Calu3 (cell line): ENCODE data around the gene ACACB. TPM values are rescaled to one million over a fixed set of nuclear protein-coding genes. Genes with fewer than 3 reads are reported as not detected.
"Not testable (repeated sequence)": the region's sequence is repeated elsewhere in the genome, so short reads cannot be mapped to it uniquely, and the experiment has no call there.

Experiments used
- BruUV-seq: library from RNA; stranded (reverse); fragments of 400-500 nt; replicated peaks from 2 replicates; lab custom pipeline; 2021; lab: Mats Ljungman, UMichigan
- CTCF ChIA-PET: fragments of 300-600 bp; sonication (Branson Sonifier 250); formaldehyde crosslinking; loops from one replicate; lab custom pipeline; 2022; ENCODE audit warnings: antibody characterized with exemption; lab: Charles Lee
- DNase-seq: peaks from one replicate; pipeline ENCODE4 v3.0.0; 2022
- H3K27ac Mint-ChIP-seq: one replicate; pipeline ENCODE4 v1.8.0; 2022; ENCODE audit warnings: mixed read lengths; ENCODE audit not compliant: unreplicated experiment
- H3K27me3 Mint-ChIP-seq: one replicate; pipeline ENCODE4 v1.8.0; 2022; ENCODE audit warnings: mixed read lengths; ENCODE audit not compliant: unreplicated experiment
- H3K36me3 Mint-ChIP-seq: one replicate; pipeline ENCODE4 v1.8.0; 2022; ENCODE audit warnings: mild to moderate bottlenecking, moderate library complexity, mixed read lengths; ENCODE audit not compliant: insufficient read depth, unreplicated experiment
- H3K4me1 Mint-ChIP-seq: one replicate; pipeline ENCODE4 v1.8.0; 2022; ENCODE audit warnings: mild to moderate bottlenecking, low read depth, mixed read lengths; ENCODE audit not compliant: unreplicated experiment
- H3K4me3 Mint-ChIP-seq: one replicate; pipeline ENCODE4 v1.8.0; 2022; ENCODE audit warnings: mild to moderate bottlenecking, low read depth, moderate library complexity, mixed read lengths; ENCODE audit not compliant: unreplicated experiment
- H3K9me3 Mint-ChIP-seq: one replicate; pipeline ENCODE4 v1.8.0; 2022; ENCODE audit warnings: low read depth, mixed read lengths; ENCODE audit not compliant: unreplicated experiment
- intact Hi-C: fragments of 100-400 bp; cut with micrococcal nuclease; formaldehyde crosslinking; loops from one replicate; pipeline ENCODE4 v1.10.0; 2022; ENCODE audit not compliant: unreplicated experiment
- total RNA-seq: library from RNA; stranded (reverse); gene quantifications from 2 replicates; pipeline ENCODE4 v1.2.3, GENCODE V29; 2022
- TF ChIP-seq, protein P1 (sequence below): fragments of 200-600 bp; IDR thresholded peaks from one replicate; pipeline ENCODE4 v1.8.0; 2022; ENCODE audit warnings: antibody characterized with exemption; ENCODE audit not compliant: unreplicated experiment

ACACB gene
- total RNA-seq, 1 experiment from 2014 or later = 6.2 TPM

DNA sequence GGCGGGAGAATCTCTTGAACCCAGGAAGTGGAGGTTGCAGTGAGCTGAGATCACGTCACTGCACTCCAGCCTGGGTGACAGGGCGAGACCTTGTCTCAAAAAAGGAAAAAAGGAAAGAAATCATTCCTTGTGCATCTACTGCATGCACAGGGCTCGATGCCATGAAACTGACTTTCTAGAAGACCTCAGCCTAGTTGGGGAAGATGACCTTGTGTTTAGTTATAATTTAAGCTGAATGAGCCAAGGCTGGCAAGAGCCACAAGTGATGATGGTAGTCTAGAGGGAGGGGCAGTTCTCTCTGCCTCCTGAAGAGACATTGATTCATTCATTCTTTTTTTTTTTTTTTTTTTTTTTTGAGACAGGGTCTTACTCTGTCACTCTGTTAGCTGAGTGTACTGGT, 24.2 kb downstream of the ACACB start:
- intact Hi-C loops = no loop called here
- DNase-seq = no peak
- Mint-ChIP-seq H3K36me3 (no peaks in the 10 kb centered on the region), H3K9me3 (peaks cover 3% of the 10 kb centered on the region), H3K27ac (no peak overlapping the region), H3K27me3 (peaks cover 18% of the 10 kb centered on the region), H3K4me1 (no peaks in the 10 kb centered on the region), H3K4me3 (no peak overlapping the region)
- TF ChIP-seq, protein P1, sequence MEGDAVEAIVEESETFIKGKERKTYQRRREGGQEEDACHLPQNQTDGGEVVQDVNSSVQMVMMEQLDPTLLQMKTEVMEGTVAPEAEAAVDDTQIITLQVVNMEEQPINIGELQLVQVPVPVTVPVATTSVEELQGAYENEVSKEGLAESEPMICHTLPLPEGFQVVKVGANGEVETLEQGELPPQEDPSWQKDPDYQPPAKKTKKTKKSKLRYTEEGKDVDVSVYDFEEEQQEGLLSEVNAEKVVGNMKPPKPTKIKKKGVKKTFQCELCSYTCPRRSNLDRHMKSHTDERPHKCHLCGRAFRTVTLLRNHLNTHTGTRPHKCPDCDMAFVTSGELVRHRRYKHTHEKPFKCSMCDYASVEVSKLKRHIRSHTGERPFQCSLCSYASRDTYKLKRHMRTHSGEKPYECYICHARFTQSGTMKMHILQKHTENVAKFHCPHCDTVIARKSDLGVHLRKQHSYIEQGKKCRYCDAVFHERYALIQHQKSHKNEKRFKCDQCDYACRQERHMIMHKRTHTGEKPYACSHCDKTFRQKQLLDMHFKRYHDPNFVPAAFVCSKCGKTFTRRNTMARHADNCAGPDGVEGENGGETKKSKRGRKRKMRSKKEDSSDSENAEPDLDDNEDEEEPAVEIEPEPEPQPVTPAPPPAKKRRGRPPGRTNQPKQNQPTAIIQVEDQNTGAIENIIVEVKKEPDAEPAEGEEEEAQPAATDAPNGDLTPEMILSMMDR = no peak
- no TSS peak for BruUV-seq
- CTCF ChIA-PET = interaction anchor here (0.6 to 0.9 kb wide), 3 partner anchors 10 to 54 kb away, joined by 3 to 5 read pairs (median 3); no protein-coding TSS in a partner anchor

DNA sequence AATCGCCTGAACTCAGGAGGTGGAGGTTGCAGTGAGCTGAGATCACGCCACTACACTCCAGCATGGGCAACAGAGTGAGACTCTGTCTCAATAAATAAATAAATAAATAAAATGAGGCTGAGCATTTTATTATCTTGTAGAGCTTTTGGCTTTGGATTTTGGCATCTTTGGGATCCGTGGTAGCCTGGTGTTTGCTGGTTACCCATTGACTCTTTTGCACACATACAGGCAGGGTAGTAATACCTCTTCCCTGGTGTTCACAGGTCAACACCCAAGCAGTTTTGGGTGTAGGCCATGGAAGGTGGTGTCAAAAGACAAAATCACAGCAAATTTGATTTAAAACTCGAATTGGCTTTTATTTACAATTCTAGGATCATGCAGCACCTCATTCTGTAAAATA, 27.8 kb downstream of the ACACB start:
- H3K27ac Mint-ChIP-seq = no peak overlapping the region
- no TSS peak for BruUV-seq
- no peaks in the 10 kb centered on the region for H3K9me3 Mint-ChIP-seq
- no peak for DNase-seq
- CTCF ChIA-PET = no interaction called here
- no peaks in the 10 kb centered on the region for H3K4me1 Mint-ChIP-seq
- no peaks in the 10 kb centered on the region for H3K36me3 Mint-ChIP-seq
- TF ChIP-seq, protein P1 = no peak
- intact Hi-C loops = no loop called here
- peaks cover 46% of the 10 kb centered on the region for H3K27me3 Mint-ChIP-seq
- no peak overlapping the region for H3K4me3 Mint-ChIP-seq

DNA sequence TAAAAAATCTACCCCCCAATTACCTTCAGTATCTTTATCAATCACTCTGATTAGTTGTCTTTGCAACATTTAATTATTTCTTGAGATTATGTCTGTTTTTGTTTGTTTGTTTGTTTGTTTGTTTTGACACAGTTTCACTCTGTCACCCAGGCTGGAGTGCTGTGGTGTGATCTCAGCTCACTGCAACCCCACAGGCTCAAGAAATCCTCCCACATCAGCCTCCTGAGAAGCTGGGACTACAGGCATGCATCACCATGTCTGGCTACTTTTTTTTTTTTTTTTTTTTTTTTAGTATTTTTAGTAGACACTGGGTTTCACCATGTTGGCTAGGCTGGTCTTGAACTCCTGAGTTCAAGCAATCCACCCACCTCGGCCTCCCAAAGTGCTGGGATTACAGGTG, 30.7 kb downstream of the ACACB start:
- H3K4me3 Mint-ChIP-seq, BruUV-seq, H3K9me3 Mint-ChIP-seq, intact Hi-C loops, H3K36me3 Mint-ChIP-seq, H3K4me1 Mint-ChIP-seq, CTCF ChIA-PET, DNase-seq, H3K27ac Mint-ChIP-seq: not testable (repeated sequence)
- peaks cover 53% of the 10 kb centered on the region for H3K27me3 Mint-ChIP-seq

DNA sequence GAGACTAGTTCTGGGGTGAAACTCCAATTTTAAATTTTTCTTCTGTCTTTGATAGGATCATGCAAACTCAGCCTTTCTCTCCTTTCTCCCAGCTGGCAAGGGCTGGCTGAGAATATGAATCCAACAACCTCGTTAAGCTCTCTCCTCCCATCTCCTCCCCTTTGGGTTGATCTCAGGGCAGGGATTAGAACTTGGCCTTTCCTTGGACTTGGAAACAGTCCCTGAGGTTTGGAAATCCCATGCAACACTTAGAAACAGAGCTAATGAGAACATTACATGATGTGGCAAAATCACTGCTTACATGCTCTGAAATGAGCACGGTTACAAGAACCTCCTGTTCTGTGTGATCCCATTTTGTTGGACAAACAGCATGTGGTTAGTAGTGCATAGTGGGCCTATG, 31.6 kb downstream of the ACACB start:
- CTCF ChIA-PET = interaction anchor here (0.6 kb wide), 1 partner anchor 194 kb away, joined by 4 read pairs; no protein-coding TSS in a partner anchor
- H3K27ac Mint-ChIP-seq = no peak overlapping the region

More for the DNA sequence above, 31.6 kb downstream of the ACACB start:
- TF ChIP-seq, protein P1 = no peak
- H3K4me1 Mint-ChIP-seq = no peaks in the 10 kb centered on the region
- peaks cover 53% of the 10 kb centered on the region for H3K27me3 Mint-ChIP-seq
- intact Hi-C loops = no loop called here
- no peak for DNase-seq
- no peaks in the 10 kb centered on the region for H3K36me3 Mint-ChIP-seq
- no TSS peak for BruUV-seq
- no peaks in the 10 kb centered on the region for H3K9me3 Mint-ChIP-seq
- no peak overlapping the region for H3K4me3 Mint-ChIP-seq
